NCI-H146 treated with DMSO at 0.1 percent for 48 hours (cell line): ENCODE results near the gene RNF166.
"Not testable (repeated sequence)": the region's sequence is repeated elsewhere in the genome, so short reads cannot be mapped to it uniquely, and the experiment has no call there.

Experiments
- DNase-seq: peaks from one replicate; lab custom pipeline; 2025; ENCODE audit not compliant: unreplicated experiment; lab: John Stamatoyannopoulos, UW

The RNF166 gene

DNA sequence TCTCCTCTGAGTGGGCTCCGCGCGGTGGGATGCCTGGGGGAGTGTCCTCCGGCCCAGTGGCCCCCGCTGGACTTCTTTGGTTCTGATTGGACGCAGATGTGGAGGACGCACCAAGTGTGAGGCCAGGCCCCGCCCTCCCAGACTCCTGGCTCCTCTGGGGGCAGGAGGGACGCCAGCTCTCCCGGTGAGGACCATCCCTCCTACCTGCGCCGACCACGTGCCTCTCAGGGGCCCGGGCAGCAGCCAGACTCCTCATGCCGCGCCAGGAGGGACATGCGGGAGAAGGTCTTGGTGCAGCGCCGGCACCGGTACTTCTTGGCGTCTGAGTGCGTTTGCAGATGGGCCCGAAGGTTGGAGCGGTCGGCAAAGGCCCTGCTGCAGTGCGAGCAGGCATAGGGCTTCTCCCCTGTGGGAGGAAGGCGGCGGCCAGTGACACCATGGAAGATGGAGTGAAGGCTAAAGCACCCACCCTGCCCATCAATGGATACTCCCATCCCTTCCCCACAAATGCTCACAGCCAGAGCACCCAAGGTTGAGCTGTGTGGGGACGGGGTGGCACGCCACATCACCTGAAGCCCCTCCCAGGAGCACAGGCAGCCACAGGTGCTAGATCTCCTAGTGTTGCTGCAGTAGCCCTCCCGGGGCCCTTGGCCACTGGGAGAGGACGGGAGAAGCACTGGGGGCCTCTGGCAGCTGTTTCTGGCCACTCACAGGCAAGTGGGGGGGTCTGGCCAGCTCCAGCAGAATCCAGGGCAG lies 27.8 kb downstream of the RNF166 start:
- no peak for DNase-seq

DNA sequence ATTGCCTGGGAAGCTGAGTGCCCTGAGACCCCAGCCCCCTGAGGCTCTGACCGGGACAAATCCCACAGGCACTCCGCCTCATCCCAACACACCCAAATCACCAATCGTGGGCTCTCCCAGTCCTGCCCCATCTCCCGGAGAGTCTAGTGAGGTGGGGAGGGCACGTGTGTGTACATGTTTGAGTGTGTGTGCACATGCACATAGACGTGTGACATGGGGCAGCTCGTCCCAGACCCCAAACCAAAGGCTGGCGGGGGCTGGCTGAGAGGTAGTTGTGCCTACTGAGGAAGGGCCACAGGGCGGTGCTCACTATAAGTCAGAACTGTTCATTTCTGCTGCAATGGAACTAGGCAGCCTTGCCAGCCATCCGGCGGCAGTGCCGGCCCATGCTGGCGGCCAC lies 28.5 kb downstream of the RNF166 start:
- DNase-seq: no peak

DNA sequence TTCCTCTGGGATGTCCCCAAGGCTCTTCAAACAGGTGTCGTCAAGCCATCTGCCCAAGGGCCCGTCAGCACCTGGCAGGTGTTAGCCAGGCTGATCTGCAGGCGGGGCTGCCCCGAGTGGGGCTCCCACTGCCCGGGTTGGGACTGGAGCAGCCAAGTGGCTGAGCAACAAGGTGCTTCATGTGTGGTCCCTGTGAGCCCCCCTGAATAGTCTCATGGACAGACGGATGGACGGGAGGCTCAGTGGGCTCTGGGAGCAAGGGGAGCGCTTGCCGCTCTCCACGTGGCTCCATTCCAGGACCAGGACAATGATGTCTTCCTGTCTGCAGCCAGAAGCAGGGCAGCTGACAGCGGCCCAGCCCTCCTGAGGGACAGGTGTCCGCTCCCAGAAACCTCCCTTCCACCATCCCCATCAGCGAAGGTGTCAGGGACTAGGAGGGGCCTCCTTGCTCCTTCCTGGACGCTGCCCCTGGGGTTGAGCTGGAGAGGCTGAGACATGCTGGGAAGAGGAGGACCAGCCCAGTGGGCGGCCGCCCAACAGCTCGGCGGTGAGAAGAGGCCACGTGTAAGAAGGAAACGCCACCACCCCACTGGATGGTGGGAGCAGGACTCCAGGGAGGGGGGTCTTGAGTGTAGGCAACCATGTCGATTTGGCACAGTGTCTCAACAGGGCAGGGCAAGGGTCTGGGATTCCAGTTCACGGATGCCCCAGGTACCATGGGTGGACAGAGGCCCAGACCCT lies 29.5 kb downstream of the RNF166 start:
- DNase-seq: no peak

DNA sequence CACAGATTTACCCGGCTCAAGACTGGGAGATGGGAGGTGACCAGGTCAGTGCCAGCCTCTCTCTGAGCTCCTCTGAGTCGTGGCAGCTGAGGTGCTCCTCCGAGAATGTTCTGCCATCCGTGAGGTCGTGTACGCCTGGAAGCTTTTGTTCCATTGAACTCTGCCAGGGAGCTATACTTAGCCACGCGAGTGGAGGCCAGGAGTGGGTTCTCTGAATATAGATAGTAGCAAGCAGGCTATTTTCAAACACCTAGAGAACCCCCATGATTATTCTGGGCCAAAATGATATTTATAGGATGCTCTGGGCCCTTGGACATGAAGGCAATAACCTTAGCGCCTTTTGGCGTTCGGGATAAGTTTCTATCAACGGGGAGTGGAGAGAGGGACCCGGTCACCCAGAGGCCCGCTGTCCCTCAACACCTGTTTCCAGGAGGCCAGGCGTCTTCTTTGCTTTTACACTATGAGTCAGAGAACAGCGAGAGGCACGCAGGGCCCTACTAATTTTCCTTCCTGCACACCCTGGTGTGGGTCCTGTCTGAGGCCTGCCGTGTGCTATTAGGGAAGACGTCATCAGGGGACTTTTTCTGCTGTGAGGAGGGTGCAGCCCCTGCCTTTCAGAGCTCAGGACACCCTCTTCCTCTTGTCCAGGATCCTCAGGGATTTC lies 32.4 kb downstream of the RNF166 start:
- DNase-seq: no peak

DNA sequence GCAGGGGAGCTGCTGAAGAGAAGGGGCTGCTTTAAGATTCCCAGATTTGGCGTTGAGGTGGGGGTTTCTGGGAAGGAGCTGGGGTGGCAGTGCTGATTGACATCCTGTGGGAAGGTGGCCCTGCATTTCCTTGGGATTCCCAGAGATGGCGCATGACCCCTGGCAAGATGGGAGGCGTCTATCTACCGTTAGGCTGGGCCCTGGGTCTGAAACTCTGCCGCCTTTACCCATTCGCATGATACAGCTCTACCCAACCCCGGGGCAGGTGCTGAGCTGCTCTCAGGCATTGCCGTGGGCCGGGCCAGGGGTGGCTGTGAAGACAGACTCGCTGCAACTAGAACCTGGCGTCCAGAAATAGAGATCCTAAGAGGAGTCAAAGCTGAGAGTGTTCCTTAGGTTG lies 33.4 kb downstream of the RNF166 start:
- no peak for DNase-seq

DNA sequence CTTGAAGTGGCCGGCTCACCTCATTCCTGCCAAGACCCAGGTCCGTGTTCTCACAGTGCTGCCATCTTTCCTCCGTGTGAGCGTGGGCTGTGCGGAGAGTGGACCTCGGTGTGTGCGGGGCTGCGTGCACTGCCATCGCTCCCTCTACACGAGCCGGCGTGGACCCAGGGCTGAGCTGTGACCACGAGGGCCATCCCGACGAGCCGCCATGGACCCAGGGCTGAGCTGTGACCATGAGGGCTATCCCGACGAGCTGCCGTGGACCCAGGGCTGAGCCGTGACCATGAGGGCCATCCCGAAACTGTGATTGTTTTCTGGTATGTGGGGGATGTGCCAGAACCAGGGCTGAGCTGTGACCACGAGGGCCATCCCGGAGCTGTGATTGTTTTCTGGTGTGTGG lies 34.4 kb downstream of the RNF166 start:
- no peak for DNase-seq

DNA sequence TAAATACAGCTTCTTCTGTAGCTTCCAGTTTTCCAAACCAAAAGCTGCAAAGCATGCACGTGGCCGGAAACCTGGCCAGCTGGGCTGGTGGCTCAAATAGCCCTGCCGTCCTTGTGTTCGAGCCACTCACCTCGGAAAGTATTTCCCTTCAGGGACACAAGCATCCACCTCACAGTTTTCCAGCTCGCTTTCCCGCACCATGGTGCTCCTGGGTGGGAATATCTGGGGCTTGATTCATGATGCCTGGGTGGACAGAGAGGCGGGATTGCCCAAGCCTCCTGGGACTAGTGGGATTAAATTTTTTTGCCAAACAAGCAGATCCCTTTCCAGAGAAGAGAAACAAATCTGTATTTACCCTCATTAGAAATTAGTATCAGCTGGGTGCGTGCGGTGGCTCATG lies 36.2 kb downstream of the RNF166 start:
- no peak for DNase-seq

DNA sequence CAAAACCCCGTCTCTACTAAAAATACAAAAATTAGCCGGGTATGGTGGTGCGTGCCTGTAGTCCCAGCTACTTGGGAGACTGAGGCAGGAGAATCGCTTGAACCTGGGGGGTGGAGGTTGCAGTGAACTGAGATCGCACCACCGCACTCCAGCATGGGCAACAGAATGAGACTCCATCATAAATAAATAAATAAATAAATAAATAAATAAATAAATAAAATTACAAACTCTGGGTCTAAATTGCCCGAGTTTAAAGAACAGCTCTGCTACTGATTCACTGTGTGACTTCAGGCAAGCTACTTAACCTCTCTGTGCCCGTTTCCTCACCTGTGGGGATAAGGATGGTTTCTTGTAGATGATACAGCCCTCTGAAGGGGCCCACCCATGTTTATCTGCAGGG lies 36.7 kb downstream of the RNF166 start:
- not testable (repeated sequence) for DNase-seq

DNA sequence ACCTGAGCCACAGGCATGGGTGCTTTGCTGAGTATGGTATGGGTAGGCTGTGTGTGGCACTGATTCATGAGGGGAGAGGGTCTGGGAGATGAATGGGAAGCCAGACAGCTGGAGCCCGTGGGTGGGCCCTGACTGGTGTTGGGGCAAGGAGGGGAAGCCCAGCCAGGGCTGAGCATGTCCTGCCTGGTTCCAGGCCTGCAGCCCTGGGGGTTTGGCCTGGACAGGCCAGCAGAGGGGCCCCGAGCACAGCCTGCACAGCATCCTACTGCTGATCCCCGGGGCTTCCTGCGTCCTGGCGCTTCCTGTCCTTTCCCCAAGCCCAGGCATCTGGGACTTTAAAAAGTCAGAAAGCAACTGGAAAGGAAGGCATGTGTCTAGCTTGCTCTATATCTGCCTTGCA lies 38.7 kb downstream of the RNF166 start:
- no peak for DNase-seq

DNA sequence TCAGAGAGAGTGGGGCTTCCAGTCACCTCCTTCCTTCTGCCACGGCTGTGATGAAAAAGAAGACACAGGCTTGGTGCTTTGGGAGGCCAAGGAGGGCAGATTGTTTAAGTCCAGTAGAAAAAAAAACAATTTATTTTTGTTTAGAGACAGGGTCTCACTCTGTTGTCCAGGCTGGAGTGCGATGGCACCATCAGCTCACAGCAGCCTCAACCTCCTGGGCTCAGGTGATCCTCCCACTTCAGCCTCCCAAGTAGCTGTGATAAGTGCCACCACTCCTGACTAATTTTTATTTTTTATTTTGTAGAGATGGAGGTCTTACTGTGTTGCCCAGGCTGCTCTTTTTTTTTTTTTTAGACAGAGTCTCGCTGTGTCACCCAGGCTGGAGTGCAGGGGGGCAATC lies 40.6 kb downstream of the RNF166 start:
- DNase-seq: no peak

DNA sequence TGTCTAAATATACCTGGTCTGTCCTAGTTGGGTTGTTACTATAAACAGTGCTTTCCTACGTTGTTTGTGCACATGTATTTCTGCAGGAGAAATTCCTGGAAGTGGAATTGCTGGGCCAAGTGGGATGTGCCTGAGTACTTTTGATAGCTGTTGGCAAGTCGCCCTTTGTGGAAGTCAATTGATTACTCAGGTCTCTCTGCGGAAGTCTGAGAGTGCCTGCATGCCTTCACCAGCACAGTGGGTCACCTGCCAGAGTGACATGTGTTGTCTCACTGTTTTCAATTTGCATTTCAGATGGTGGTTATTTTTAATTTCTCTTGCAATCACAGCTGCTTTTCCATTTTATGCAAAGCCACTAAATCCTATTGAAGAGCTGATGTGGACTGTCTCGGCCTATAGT lies 41.1 kb downstream of the RNF166 start:
- DNase-seq: no peak

DNA sequence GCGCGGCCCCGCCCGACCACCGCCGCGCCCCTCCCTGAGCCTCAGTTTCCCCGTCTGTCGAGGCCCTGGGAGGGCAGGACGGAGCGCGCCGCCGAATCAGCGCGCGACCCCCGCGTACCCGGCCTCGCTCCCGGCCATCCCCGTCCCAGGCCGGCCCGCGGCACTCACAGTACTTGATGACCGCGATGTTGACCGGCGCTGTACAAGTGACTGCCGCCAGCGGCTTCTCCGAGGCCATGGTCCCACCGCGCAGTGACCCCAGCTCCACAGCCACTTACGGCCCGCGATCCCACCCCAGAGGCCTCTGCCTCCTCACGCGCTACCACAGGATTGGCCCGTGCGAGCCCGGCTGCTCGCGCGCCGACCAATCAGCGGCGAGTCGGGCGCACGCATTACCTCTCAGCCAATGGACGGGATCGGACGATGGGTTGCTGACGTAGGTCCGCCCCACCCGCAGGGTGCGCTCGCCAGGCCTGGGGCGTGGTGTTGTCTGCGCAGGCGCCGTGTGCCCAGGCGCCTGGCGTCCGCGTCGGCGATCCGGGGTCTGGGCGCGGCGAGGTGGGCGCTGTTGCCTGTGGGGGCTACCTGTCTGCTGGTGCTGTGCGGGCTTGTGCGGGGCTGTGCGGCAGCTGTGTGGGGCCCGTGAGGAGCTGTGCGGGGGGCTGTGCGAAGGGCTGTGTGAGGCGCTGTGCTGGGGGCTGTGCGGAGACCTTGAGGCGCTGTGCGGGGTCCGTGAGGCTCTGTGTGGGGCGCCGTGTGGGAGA lies 43.2 kb downstream of the RNF166 start, which contains the start of gene MVD:
MVD (minus strand) TSS at position 249 of the 764 bp plus-strand sequence; CDS start at position 238, 11 bp downstream.
- DNase-seq: peak; percentile 80

DNA sequence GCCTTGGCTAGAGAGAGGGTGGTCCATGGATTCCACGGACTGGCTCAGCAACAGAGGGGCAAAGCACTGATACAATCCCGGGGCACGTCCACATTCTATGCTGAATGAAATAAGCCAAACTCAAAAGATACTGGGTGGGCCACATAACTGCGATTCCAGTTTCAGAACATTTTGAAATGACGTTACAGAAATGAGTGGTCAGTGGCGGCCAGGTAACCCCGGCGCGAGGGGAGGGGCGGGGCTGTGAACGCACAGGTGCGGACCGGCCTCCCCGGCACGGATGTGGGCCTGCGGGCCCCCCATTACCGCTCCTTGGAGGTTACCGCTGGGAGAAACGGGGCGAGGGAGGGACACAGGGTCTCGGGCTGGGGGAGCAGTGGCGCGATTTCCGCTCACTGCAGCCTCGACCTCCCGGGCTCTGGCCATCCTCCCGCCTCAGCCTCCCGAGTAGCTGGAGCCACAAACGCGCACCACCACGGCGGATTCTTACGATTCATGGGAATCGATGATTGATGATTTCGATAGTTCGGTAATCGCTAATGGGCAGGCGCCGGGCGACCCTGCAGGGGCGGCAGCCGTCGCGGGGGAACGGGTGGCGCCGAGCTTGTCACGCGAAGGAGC lies 43.9 kb downstream of the RNF166 start:
- no peak for DNase-seq

DNA sequence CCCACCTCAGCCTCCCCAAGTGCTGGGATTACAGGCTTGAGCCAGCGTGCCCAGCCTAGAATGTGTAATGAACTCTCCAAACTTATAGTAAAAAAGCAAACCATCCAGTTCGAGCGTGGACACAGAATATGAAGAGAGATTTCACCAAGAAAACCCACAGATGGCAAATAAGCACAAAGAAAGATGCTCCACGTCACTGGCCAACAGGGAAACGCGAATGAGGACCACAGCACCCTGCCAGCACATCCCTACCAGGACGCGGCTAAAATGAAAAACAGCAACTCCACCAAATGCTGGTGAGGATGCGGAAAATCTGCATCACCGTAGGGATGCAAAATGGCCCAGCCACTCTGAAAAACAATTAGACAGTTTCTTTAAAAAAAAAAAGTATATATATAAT lies 44.7 kb downstream of the RNF166 start:
- no peak for DNase-seq

DNA sequence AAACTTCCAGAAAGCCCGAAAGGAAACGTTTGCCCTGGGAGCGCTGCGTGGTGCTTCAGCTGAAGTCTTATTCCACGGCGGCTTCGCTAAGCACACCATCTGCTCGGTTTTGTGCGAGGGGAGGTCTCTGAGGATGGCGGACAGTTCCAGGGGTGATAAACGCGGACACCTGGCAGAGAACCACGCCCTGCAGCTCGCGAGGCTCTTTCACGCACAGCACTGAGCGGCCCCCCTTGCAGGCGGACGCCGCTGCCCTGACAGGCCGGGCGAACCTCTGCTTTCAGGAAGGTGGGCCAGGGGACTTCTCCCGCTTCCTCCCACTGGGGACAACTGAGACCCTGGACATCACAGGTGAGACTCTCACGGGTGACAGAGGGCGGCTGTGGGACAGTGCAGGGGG lies 47.0 kb downstream of the RNF166 start:
- DNase-seq: no peak

DNA sequence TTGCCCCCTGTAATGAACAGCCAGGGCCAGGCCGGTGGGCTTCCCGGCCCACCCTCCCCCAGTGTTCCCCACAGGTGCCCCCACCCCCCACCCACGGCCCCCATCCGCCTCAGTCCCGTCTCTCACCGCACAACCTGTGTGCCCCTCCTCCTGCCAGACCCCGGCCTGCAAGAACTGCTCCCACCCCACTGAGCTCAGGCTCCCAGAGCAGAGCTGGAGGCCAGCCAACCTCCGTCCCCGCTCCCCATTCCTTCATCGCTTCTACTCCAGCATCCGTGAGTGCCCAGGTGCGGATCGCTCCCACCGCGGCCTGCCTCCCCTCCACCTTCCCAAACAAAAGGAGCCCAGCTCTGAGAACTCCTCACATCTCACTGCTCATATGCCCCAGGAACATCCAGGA lies 47.5 kb downstream of the RNF166 start:
- no peak for DNase-seq

DNA sequence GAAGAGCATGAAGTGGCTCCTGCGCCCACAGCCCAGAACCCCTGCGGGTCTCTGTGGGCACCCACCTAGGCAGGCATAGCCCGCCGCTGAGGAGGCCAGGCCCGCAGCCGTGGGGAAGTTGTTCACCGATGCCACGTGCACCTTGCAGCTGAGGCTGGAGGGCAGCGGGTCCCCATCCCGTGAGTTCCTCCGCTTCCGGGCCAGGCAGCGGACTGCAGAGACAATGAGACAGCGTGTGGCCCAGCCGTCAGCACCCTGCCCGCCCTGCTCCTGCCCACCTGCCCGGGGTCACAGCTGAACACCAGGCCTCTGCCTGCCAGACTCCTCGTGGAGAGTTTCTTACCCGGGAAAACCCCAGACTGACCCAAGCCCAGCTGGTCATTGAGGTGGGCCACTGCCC lies 48.8 kb downstream of the RNF166 start:
- DNase-seq: no peak

DNA sequence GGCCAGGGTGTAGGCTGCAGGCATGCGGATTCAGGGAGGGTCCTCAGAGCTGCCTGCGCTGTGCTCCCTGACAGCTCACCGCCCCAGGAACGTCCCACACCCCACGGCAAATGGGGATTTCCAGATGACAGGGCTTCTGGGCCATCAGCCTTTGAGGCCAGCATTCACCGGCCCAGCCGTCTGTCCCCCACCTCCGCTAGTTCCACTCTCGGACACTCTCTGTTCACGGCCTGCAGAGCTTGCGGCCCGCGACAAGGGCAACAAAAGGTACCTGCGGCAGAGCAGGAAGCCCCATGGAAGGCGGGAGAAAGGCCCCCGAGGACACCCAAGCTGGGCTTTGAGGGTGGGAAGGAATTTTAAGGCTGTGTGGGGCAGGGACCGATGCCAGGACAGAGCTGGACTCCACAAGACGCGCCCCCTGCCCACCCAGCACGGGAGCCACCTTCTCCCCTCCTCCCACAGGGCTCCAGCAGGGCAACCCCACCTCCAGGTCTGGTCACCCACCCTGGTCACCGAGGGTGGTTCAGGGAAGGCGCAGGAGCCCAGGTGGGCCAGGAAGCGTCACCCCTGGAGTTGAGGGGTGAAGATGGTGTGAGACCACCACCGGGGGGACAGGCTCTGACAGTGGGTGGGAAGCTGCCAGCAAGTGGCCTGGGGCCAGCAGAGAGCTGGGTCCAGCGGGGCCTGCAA lies 49.8 kb downstream of the RNF166 start:
- DNase-seq: no peak

DNA sequence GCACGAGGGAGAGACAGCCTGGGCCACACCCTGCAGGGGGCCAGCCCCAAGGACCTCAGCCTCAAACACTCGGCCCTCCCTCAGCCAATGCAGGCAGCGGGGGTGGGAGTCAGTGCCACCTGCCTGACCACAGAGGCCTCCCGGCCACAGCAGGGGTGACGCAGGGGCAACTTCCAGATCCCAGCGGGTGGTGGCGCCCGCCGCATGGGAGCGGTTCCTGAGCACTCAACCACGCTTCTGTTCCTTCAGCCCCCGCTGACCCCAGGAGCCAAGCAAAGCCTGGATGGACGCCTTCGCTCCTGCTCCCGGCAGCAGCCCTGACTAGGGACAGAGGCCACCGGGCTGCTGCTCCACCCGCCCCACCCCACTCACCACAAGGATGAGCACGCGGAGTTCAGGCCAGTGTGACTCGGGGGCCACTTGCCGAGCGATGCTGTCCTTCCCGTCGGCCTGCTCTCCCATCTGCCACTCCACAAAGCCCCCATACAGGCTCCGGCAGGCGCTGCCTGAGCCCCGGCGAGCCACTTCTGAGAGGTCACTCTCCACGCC lies 50.4 kb downstream of the RNF166 start:
- DNase-seq: no peak
